Panc1 (cell line): Measurements from ENCODE around the gene SYNE1.

Source experiments
- POLR2AphosphoS5 ChIP-seq: IDR thresholded peaks from 2 replicates; pipeline ENCODE4 v1.6.1; 2012; ENCODE audit warnings: mild to moderate bottlenecking, low read depth, low read length, moderate library complexity
- TCF7L2 ChIP-seq: IDR thresholded peaks from 2 replicates; pipeline ENCODE4 v1.6.1; 2011; ENCODE audit warnings: mild to moderate bottlenecking, low read depth, low read length, inconsistent platforms
- TF ChIP-seq, protein P1 (sequence below): fragments of 450-650 bp; IDR thresholded peaks from 2 replicates; pipeline ENCODE4 v1.5.1; 2017; ENCODE audit warnings: mild to moderate bottlenecking
- TF ChIP-seq, protein P2 (sequence below), 2 experiments: IDR thresholded peaks; 2 replicates each; pipeline ENCODE4 v1.6.1; 2011 to 2012; ENCODE audit warnings: low read depth in 2 of 2, control low read depth in 1 of 2, low read length in 1 of 2, mild to moderate bottlenecking in 1 of 2, moderate library complexity in 1 of 2; ENCODE audit not compliant: insufficient read depth in 1 of 2

DNA sequence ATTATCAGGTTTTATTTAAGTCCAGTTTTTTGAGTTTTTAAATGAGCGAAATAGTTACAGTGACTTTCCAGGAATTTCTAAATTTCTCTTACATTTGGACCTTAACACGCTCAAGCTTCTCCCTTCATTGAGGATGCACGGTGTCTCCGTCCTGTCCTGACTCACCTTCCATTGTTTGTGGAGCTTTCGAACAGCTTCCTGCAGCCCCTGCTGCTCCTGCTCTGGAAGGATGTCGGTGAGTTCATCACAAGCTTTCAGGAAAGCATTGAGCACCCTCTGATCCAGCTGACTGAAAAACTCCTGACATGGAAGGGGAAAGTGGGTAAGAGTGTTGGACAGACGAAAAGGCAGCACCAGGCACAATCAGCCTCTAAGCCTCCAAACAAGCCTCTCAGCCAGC lies 183.7 kb downstream of the SYNE1 start:
- TF ChIP-seq, protein P1, sequence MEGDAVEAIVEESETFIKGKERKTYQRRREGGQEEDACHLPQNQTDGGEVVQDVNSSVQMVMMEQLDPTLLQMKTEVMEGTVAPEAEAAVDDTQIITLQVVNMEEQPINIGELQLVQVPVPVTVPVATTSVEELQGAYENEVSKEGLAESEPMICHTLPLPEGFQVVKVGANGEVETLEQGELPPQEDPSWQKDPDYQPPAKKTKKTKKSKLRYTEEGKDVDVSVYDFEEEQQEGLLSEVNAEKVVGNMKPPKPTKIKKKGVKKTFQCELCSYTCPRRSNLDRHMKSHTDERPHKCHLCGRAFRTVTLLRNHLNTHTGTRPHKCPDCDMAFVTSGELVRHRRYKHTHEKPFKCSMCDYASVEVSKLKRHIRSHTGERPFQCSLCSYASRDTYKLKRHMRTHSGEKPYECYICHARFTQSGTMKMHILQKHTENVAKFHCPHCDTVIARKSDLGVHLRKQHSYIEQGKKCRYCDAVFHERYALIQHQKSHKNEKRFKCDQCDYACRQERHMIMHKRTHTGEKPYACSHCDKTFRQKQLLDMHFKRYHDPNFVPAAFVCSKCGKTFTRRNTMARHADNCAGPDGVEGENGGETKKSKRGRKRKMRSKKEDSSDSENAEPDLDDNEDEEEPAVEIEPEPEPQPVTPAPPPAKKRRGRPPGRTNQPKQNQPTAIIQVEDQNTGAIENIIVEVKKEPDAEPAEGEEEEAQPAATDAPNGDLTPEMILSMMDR: no peak
- TF ChIP-seq, protein P2, sequence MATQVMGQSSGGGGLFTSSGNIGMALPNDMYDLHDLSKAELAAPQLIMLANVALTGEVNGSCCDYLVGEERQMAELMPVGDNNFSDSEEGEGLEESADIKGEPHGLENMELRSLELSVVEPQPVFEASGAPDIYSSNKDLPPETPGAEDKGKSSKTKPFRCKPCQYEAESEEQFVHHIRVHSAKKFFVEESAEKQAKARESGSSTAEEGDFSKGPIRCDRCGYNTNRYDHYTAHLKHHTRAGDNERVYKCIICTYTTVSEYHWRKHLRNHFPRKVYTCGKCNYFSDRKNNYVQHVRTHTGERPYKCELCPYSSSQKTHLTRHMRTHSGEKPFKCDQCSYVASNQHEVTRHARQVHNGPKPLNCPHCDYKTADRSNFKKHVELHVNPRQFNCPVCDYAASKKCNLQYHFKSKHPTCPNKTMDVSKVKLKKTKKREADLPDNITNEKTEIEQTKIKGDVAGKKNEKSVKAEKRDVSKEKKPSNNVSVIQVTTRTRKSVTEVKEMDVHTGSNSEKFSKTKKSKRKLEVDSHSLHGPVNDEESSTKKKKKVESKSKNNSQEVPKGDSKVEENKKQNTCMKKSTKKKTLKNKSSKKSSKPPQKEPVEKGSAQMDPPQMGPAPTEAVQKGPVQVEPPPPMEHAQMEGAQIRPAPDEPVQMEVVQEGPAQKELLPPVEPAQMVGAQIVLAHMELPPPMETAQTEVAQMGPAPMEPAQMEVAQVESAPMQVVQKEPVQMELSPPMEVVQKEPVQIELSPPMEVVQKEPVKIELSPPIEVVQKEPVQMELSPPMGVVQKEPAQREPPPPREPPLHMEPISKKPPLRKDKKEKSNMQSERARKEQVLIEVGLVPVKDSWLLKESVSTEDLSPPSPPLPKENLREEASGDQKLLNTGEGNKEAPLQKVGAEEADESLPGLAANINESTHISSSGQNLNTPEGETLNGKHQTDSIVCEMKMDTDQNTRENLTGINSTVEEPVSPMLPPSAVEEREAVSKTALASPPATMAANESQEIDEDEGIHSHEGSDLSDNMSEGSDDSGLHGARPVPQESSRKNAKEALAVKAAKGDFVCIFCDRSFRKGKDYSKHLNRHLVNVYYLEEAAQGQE (IDR thresholded peaks at IDR 0.05; ENCODE audit: insufficient read depth in 1 of 2, low read depth in 2 of 2, low read length in 1 of 2): no peak
- no peak for TF ChIP-seq POLR2AphosphoS5
- no peak for TF ChIP-seq TCF7L2
